ENCODE results near the gene NCAPD2. TPM values are rescaled to one million over a fixed set of nuclear protein-coding genes. Genes with fewer than 3 reads are reported as not detected.
"Not testable (repeated sequence)": the region's sequence is repeated elsewhere in the genome, so short reads cannot be mapped to it uniquely, and the experiment has no call there.

NCAPD2 gene
- total RNA-seq, 1 experiment from 2014 or later = 266 TPM

- Histone ChIP-seq H2AFZ (no peak overlapping the region), H3K4me2 (no peak overlapping the region)
- intact Hi-C loops (cut with micrococcal nuclease; ENCODE audit: unreplicated experiment) = loop anchor here (5.0 kb wide), 1 partner anchor 132 kb away; no protein-coding TSS in a partner anchor
Measured at GRCh38 chr12:6554168-6555017, 60.5 kb downstream of the NCAPD2 start.

GRCh38 chr12:6555018-6555691 lies 61.3 kb downstream of the NCAPD2 start:
- no peaks in the 10 kb centered on the region for H3K9me2 ChIP-seq (ENCODE audit: insufficient read depth)
- H3K36me3 ChIP-seq (ENCODE audit: low read depth) = peaks cover 26% of the 10 kb centered on the region
- no peak overlapping the region for H3K27ac ChIP-seq
- H3K4me2 ChIP-seq = no peak overlapping the region
- DNase-seq = no peak
- CTCF ChIA-PET = interaction anchor here (1.0 kb wide), 1 partner anchor 23 kb away, joined by 3 read pairs; no protein-coding TSS in a partner anchor
- peaks cover 20% of the 10 kb centered on the region for H4K20me1 ChIP-seq (ENCODE audit: insufficient read depth)
- H2AFZ ChIP-seq = no peak overlapping the region
- H3F3A ChIP-seq (ENCODE audit: insufficient read depth, low read depth) = peaks cover 41% of the 10 kb centered on the region; the same call in 1 of the 2 replicates
- no peaks in the 10 kb centered on the region for H3K79me2 ChIP-seq (ENCODE audit: low read depth)
- TF ChIP-seq CTCF (conservative IDR thresholded peaks at IDR 0.05) = no peak
- no peak for TF ChIP-seq EZH2 (IDR thresholded peaks at IDR 0.05; ENCODE audit: low read depth)
- no peaks in the 10 kb centered on the region for H3K4me1 ChIP-seq (replicated peaks; ENCODE audit: insufficient read depth)
- no TSS peak for BruUV-seq (replicated peaks)
- no peaks in the 10 kb centered on the region for H3K27me3 ChIP-seq (ENCODE audit: insufficient read depth, low read depth)
- H3K4me3 ChIP-seq = no peak overlapping the region
- POLR2A ChIA-PET (ENCODE audit: unreplicated experiment) = interaction anchor here (0.6 kb wide), 1 partner anchor 54 kb away, joined by 3 read pairs; no protein-coding TSS in a partner anchor
- no peaks in the 10 kb centered on the region for H3K9me3 ChIP-seq (ENCODE audit: insufficient read depth, low read depth)
- intact Hi-C loops (cut with micrococcal nuclease; ENCODE audit: unreplicated experiment) = loop anchor here (5.0 kb wide), 1 partner anchor 133 kb away; no protein-coding TSS in a partner anchor

More at GRCh38 chr12:6554168-6555017, 60.5 kb downstream of the NCAPD2 start:
- Histone ChIP-seq H3K9me2 (ENCODE audit: insufficient read depth) (no peaks in the 10 kb centered on the region), H4K20me1 (ENCODE audit: insufficient read depth) (peaks cover 17% of the 10 kb centered on the region), H3K36me3 (ENCODE audit: low read depth) (peaks cover 21% of the 10 kb centered on the region; the same call in 1 of the 2 replicates), H3F3A (ENCODE audit: insufficient read depth, low read depth) (peaks cover 37% of the 10 kb centered on the region; the same call in 1 of the 2 replicates), H3K9me3 (ENCODE audit: insufficient read depth, low read depth) (no peaks in the 10 kb centered on the region), H3K4me1 (replicated peaks; ENCODE audit: insufficient read depth) (no peaks in the 10 kb centered on the region), H3K27me3 (ENCODE audit: insufficient read depth, low read depth) (no peaks in the 10 kb centered on the region), H3K4me3 (no peak overlapping the region), H3K79me2 (ENCODE audit: low read depth) (no peaks in the 10 kb centered on the region), H3K27ac (no peak overlapping the region)
- ChIA-PET CTCF (interaction anchor here (1.0 kb wide), 1 partner anchor 22 kb away, joined by 3 read pairs; no protein-coding TSS in a partner anchor), POLR2A (ENCODE audit: unreplicated experiment) (interaction anchor here (0.6 kb wide), 3 partner anchors 17 to 470 kb away, joined by 3 read pairs; no protein-coding TSS in a partner anchor)
- TF ChIP-seq CTCF (conservative IDR thresholded peaks at IDR 0.05) (peak; percentile 62), EZH2 (IDR thresholded peaks at IDR 0.05; ENCODE audit: low read depth) (no peak)
- peak in 1 of 2 experiments; percentile 65 for DNase-seq
- no TSS peak for BruUV-seq (replicated peaks)

- BruUV-seq (replicated peaks); H3K4me3 ChIP-seq; H3K4me1 ChIP-seq (replicated peaks; ENCODE audit: insufficient read depth); DNase-seq; H2AFZ ChIP-seq; CTCF ChIA-PET; H3K9me2 ChIP-seq (ENCODE audit: insufficient read depth); H3K9me3 ChIP-seq (ENCODE audit: insufficient read depth, low read depth); H3K27me3 ChIP-seq (ENCODE audit: insufficient read depth, low read depth); H3K4me2 ChIP-seq; H3K27ac ChIP-seq; H3K79me2 ChIP-seq (ENCODE audit: low read depth): not testable (repeated sequence)
- peaks cover 54% of the 10 kb centered on the region; the same call in 1 of the 2 replicates for H3F3A ChIP-seq (ENCODE audit: insufficient read depth, low read depth)
- POLR2A ChIA-PET (ENCODE audit: unreplicated experiment) = interaction anchor here (0.6 kb wide), 1 partner anchor 21 kb away, joined by 3 read pairs; no protein-coding TSS in a partner anchor
- peaks cover 20% of the 10 kb centered on the region for H4K20me1 ChIP-seq (ENCODE audit: insufficient read depth)
- peaks cover 37% of the 10 kb centered on the region for H3K36me3 ChIP-seq (ENCODE audit: low read depth)
- intact Hi-C loops (cut with micrococcal nuclease; ENCODE audit: unreplicated experiment) = loop anchor here (5.0 kb wide), 1 partner anchor 134 kb away; no protein-coding TSS in a partner anchor
Measured at GRCh38 chr12:6556496-6556817, 62.6 kb downstream of the NCAPD2 start.
